ENCODE results near the gene DAZAP2.
"Not testable (repeated sequence)": the region's sequence is repeated elsewhere in the genome, so short reads cannot be mapped to it uniquely, and the experiment has no call there.

The DAZAP2 gene

DNA sequence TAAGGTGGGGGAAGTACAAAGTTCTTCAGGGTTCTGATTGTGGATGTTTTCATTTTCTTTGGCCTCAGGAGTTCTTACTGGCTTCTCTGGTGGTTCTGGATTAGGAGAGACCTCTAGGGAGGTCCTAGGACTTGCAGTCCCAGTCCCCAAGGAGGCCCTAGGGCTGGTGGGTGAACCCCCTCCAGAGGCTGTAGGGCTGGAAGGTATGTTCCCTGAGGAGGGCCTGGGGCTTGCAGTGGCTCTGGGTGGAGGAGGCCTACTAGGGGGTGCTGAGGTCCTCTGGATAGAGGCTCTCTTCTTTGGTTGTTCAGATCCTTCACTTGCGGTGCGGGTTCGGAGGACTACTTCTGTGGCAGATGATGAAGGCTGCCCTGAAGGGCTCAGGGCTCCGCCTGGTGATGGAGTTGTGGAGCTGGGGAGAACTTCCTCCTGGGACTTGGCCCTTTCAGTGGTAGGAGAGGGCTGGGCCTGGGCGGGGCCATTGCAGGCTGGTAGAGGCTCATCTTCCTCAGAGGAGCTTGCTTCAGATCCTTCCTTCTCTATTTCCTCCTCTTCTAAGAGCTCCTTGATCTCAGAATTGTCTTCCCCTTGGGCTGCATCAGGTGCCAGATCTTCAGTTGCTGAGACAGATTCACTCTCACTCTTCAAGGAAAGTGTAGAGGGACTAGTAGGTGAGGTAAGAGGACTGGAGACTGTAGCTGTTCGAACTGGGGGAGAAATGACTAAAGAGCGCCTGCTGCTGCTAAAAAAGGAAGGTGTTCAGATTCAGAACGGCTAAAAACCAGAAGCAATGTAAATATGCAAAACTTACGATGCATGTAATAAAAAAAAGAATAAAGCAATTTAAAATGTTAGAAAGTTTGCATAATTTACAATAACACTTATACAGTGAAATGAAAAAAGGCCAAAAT, 53.2 kb downstream of the DAZAP2 start:
- H3K4me1 ChIP-seq (ENCODE audit: insufficient read depth, low read length, poor library complexity, severe bottlenecking); H3K9ac ChIP-seq (ENCODE audit: low read depth, low read length, poor library complexity, severe bottlenecking); H3F3A ChIP-seq (ENCODE audit: low read depth); H3K9me3 ChIP-seq (ENCODE audit: insufficient read depth, low read depth, low read length); H3K9me2 ChIP-seq (replicated peaks; ENCODE audit: low read depth, low read length); H3K79me2 ChIP-seq (ENCODE audit: insufficient read depth, low read length); H3K4me2 ChIP-seq (ENCODE audit: low read depth, low read length, poor library complexity, severe bottlenecking); H4K20me1 ChIP-seq (ENCODE audit: insufficient read depth, low read length, poor library complexity, severe bottlenecking); H3K27me3 ChIP-seq (ENCODE audit: insufficient read depth, low read length, poor library complexity, severe bottlenecking); H3K4me3 ChIP-seq (ENCODE audit: low read length, poor library complexity, severe bottlenecking): not testable (repeated sequence)
- Histone ChIP-seq H3K36me3 (ENCODE audit: insufficient read depth, low read length) (peaks cover 30% of the 10 kb centered on the region; the same call in 1 of the 2 replicates), H2AFZ (ENCODE audit: low read length) (0 out of 2 replicates have a peak overlapping the region, but pooled peaks have one; percentile 41)
- TF ChIP-seq, protein P1, sequence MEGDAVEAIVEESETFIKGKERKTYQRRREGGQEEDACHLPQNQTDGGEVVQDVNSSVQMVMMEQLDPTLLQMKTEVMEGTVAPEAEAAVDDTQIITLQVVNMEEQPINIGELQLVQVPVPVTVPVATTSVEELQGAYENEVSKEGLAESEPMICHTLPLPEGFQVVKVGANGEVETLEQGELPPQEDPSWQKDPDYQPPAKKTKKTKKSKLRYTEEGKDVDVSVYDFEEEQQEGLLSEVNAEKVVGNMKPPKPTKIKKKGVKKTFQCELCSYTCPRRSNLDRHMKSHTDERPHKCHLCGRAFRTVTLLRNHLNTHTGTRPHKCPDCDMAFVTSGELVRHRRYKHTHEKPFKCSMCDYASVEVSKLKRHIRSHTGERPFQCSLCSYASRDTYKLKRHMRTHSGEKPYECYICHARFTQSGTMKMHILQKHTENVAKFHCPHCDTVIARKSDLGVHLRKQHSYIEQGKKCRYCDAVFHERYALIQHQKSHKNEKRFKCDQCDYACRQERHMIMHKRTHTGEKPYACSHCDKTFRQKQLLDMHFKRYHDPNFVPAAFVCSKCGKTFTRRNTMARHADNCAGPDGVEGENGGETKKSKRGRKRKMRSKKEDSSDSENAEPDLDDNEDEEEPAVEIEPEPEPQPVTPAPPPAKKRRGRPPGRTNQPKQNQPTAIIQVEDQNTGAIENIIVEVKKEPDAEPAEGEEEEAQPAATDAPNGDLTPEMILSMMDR (conservative IDR thresholded peaks at IDR 0.05; ENCODE audit: low read length), result peak; percentile 37
